H9 (cell line): ENCODE measurements around the gene ZNF804A. TPM values are rescaled to one million over a fixed set of nuclear protein-coding genes. Genes with fewer than 3 reads are reported as not detected.
"Not testable (repeated sequence)": the region's sequence is repeated elsewhere in the genome, so short reads cannot be mapped to it uniquely, and the experiment has no call there.

Experiments used
- DNase-seq: peaks from one replicate; pipeline ENCODE4 v3.0.0-alpha.2; 2017
- H2AFZ ChIP-seq: one replicate; pipeline ENCODE4 v1.6.1; 2013; ENCODE audit warnings: mild to moderate bottlenecking, low read length, control low read depth, moderate library complexity
- H2AK5ac ChIP-seq: 2 replicates; pipeline ENCODE4 v1.6.1; 2013; ENCODE audit warnings: low read length, control low read depth, mixed read lengths; ENCODE audit not compliant: insufficient read length
- H2BK120ac ChIP-seq: one replicate; pipeline ENCODE4 v1.6.1; 2013; ENCODE audit warnings: low read depth, mild to moderate bottlenecking, low read length, control low read depth, inconsistent platforms; ENCODE audit not compliant: poor library complexity, severe bottlenecking
- H2BK12ac ChIP-seq: 2 replicates; pipeline ENCODE4 v1.6.1; 2013; ENCODE audit warnings: low read length, control low read depth, mixed read lengths, low read depth; ENCODE audit not compliant: insufficient read length
- H2BK15ac ChIP-seq: 2 replicates; pipeline ENCODE4 v1.6.1; 2013; ENCODE audit warnings: low read depth, low read length, control low read depth
- H2BK20ac ChIP-seq: one replicate; pipeline ENCODE4 v1.6.1; 2013; ENCODE audit warnings: low read depth, mild to moderate bottlenecking, low read length, control low read depth, inconsistent platforms; ENCODE audit not compliant: poor library complexity, severe bottlenecking
- H2BK5ac ChIP-seq: 2 replicates; pipeline ENCODE4 v1.6.1; 2013; ENCODE audit warnings: low read length, control low read depth, mixed read lengths; ENCODE audit not compliant: insufficient read length
- H3K14ac ChIP-seq: 2 replicates; pipeline ENCODE4 v1.6.1; 2013; ENCODE audit warnings: low read length, control low read depth; ENCODE audit not compliant: insufficient read depth
- H3K18ac ChIP-seq: 2 replicates; pipeline ENCODE4 v1.6.1; 2013; ENCODE audit warnings: low read depth, mild to moderate bottlenecking, mixed read lengths, low read length, control low read depth; ENCODE audit not compliant: insufficient read length
- H3K23ac ChIP-seq: 2 replicates; pipeline ENCODE4 v1.6.1; 2013; ENCODE audit warnings: low read length, control low read depth, mixed read lengths, low read depth; ENCODE audit not compliant: insufficient read length
- H3K23me2 ChIP-seq: 2 replicates; pipeline ENCODE4 v1.6.1; 2013; ENCODE audit warnings: low read depth, mild to moderate bottlenecking, mixed read lengths, low read length, control low read depth; ENCODE audit not compliant: insufficient read length, poor library complexity, severe bottlenecking
- H3K27ac ChIP-seq: 2 replicates; pipeline ENCODE4 v1.5.1; 2013; ENCODE audit warnings: low read length, control low read depth, mixed read lengths, low read depth; ENCODE audit not compliant: insufficient read length
- H3K27me3 ChIP-seq: 2 replicates; pipeline ENCODE4 v1.6.1; 2013; ENCODE audit warnings: low read length, control low read depth, inconsistent platforms; ENCODE audit not compliant: insufficient read depth
- H3K4ac ChIP-seq: 2 replicates; pipeline ENCODE4 v1.6.1; 2013; ENCODE audit warnings: low read depth, mild to moderate bottlenecking, control low read depth, inconsistent platforms, low read length, moderate library complexity
- H3K4me1 ChIP-seq: 2 replicates; pipeline ENCODE4 v1.6.1; 2013; ENCODE audit warnings: low read length, control low read depth, inconsistent platforms; ENCODE audit not compliant: insufficient read depth
- H3K4me2 ChIP-seq: 2 replicates; pipeline ENCODE4 v1.6.1; 2013; ENCODE audit warnings: low read length, control low read depth, mixed read lengths; ENCODE audit not compliant: insufficient read length, insufficient read depth
- H3K56ac ChIP-seq: 2 replicates; pipeline ENCODE4 v1.6.1; 2013; ENCODE audit warnings: low read depth, mild to moderate bottlenecking, mixed read lengths, low read length, control low read depth; ENCODE audit not compliant: insufficient read length
- H3K79me1 ChIP-seq: 2 replicates; pipeline ENCODE4 v1.6.1; 2013; ENCODE audit warnings: low read depth, mild to moderate bottlenecking, moderate library complexity, low read length, control low read depth, inconsistent platforms; ENCODE audit not compliant: insufficient read depth, poor library complexity, severe bottlenecking
- H3K79me2 ChIP-seq: 2 replicates; pipeline ENCODE4 v1.6.1; 2013; ENCODE audit warnings: low read length, control low read depth, inconsistent platforms; ENCODE audit not compliant: insufficient read depth
- H3K9ac ChIP-seq: 2 replicates; pipeline ENCODE4 v1.6.1; 2013; ENCODE audit warnings: low read length, control low read depth, mixed read lengths; ENCODE audit not compliant: insufficient read length; ENCODE audit errors: extremely low read depth
- H3K9me3 ChIP-seq: one replicate; pipeline ENCODE4 v1.6.1; 2013; ENCODE audit warnings: low read depth, low read length, inconsistent platforms; ENCODE audit not compliant: control insufficient read depth
- H3T11ph ChIP-seq: one replicate; pipeline ENCODE4 v1.6.1; 2013; ENCODE audit warnings: mild to moderate bottlenecking, low read length, control low read depth, inconsistent platforms
- H4K20me1 ChIP-seq: one replicate; pipeline ENCODE4 v1.6.1; 2013; ENCODE audit not compliant: control insufficient read depth, insufficient read length, insufficient read depth
- H4K5ac ChIP-seq: 2 replicates; pipeline ENCODE4 v1.6.1; 2013; ENCODE audit warnings: low read depth, mild to moderate bottlenecking, mixed read lengths, low read length, control low read depth; ENCODE audit not compliant: insufficient read length
- H4K8ac ChIP-seq: replicated peaks from 2 replicates; pipeline ENCODE4 v1.6.1; 2013; ENCODE audit warnings: low read length, control low read depth, mixed read lengths, low read depth; ENCODE audit not compliant: insufficient read length
- H4K91ac ChIP-seq: 2 replicates; pipeline ENCODE4 v1.6.1; 2013; ENCODE audit warnings: low read depth, mild to moderate bottlenecking, moderate library complexity, mixed read lengths, low read length, control low read depth; ENCODE audit not compliant: insufficient read length
- H3K27ac Mint-ChIP-seq, 3 experiments: 2 replicates in 2 of 3; 3 replicates in 1 of 3; pipeline ENCODE4 v1.8.0; 2020 to 2021; ENCODE audit warnings: mixed read lengths in 3 of 3, mild to moderate bottlenecking in 1 of 3, moderate library complexity in 1 of 3
- H3K27me3 Mint-ChIP-seq: 2 replicates; pipeline ENCODE4 v1.8.0; 2021; ENCODE audit warnings: low read depth, mild to moderate bottlenecking, moderate library complexity, mixed read lengths
- H3K36me3 Mint-ChIP-seq, 3 experiments: 2 replicates in 2 of 3; 3 replicates in 1 of 3; pipeline ENCODE4 v1.8.0; 2020 to 2021; ENCODE audit warnings: low read depth in 3 of 3, mixed read lengths in 3 of 3; ENCODE audit not compliant: insufficient read depth in 1 of 3
- H3K4me1 Mint-ChIP-seq, 2 experiments: 2 replicates each; pipeline ENCODE4 v1.8.0; 2020; ENCODE audit warnings: mixed read lengths in 2 of 2
- H3K4me3 Mint-ChIP-seq, 2 experiments: 2 replicates in 1 of 2; 3 replicates in 1 of 2; pipeline ENCODE4 v1.8.0; 2020 to 2021; ENCODE audit warnings: mild to moderate bottlenecking in 2 of 2, mixed read lengths in 2 of 2, moderate library complexity in 1 of 2
- H3K9me3 Mint-ChIP-seq, 2 experiments: 2 replicates in 1 of 2; 3 replicates in 1 of 2; pipeline ENCODE4 v1.8.0; 2020; ENCODE audit warnings: mild to moderate bottlenecking in 2 of 2, mixed read lengths in 2 of 2, moderate library complexity in 1 of 2
- CTCF ChIP-seq: fragments of 200-600 bp; sonication (generic); conservative IDR thresholded peaks from 3 replicates; pipeline ENCODE4 v1.8.0; 2021; ENCODE audit warnings: antibody characterized with exemption, mild to moderate bottlenecking
- WGBS: extraction: QIAGEN DNeasy Blood & Tissue Kit; methylation state at CpG from one replicate; pipeline ENCODE4 v1.1.7; 2013; ENCODE audit warnings: missing lambda C conversion rate, low lambda C conversion rate, mixed read lengths; ENCODE audit not compliant: insufficient read length; ENCODE audit errors: extremely low coverage; 5-methylcytosine and 5-hydroxymethylcytosine counted together
- total RNA-seq: library from RNA; stranded (reverse); gene quantifications from 2 replicates; pipeline ENCODE4 v1.2.1, GENCODE V29; 2021

Gene ZNF804A
- total RNA-seq, 1 experiment from 2014 or later: not detected

GRCh38 chr2:184756885-184757284, 158.6 kb downstream of the ZNF804A start:
- Histone ChIP-seq H2AFZ (no peak overlapping the region), H3T11ph (no peak overlapping the region), H2BK5ac (no peak overlapping the region), H3K27ac (no peak overlapping the region), H3K18ac (no peak overlapping the region), H3K9ac (no peak overlapping the region), H3K4me1 (no peaks in the 10 kb centered on the region; the same call in 1 of the 2 replicates), H3K23me2 (no peaks in the 10 kb centered on the region), H3K27me3 (no peaks in the 10 kb centered on the region), H3K4ac (no peak overlapping the region), H2AK5ac (no peak overlapping the region), H2BK15ac (no peak overlapping the region), H2BK20ac (no peak overlapping the region), H3K23ac (no peak overlapping the region), H2BK12ac (no peak overlapping the region), H4K20me1 (no peaks in the 10 kb centered on the region), H3K56ac (no peak overlapping the region), H3K79me1 (no peaks in the 10 kb centered on the region), H3K14ac (no peak overlapping the region), H2BK120ac (no peak overlapping the region), H4K8ac (no peak overlapping the region), H3K79me2 (no peaks in the 10 kb centered on the region), H3K4me2 (no peak overlapping the region), H4K5ac (no peak overlapping the region), H3K9me3 (no peaks in the 10 kb centered on the region), H4K91ac (no peak overlapping the region)
- no peak for DNase-seq
- WGBS: no CpG with 5 or more reads among the region's 2 CpGs
- Mint-ChIP-seq H3K27me3 (no peaks in the 10 kb centered on the region), H3K4me3 (no peak overlapping the region), H3K9me3 (no peaks in the 10 kb centered on the region; a peak in 1 of 5 replicates), H3K4me1 (peaks cover 4 to 5% of the 10 kb centered on the region in 2 experiments), H3K27ac (no peak overlapping the region), H3K36me3 (no peaks in the 10 kb centered on the region)
- TF ChIP-seq CTCF: no peak

GRCh38 chr2:184759557-184760255, 161.4 kb downstream of the ZNF804A start:
- H3K36me3 Mint-ChIP-seq, H3K9ac ChIP-seq, H3K56ac ChIP-seq, H3K79me1 ChIP-seq, H2BK5ac ChIP-seq, H3T11ph ChIP-seq, H3K27me3 Mint-ChIP-seq, H3K4ac ChIP-seq, H3K9me3 Mint-ChIP-seq, H4K5ac ChIP-seq, H3K4me3 Mint-ChIP-seq, H4K20me1 ChIP-seq, H3K79me2 ChIP-seq, H2BK15ac ChIP-seq, H3K23me2 ChIP-seq, H2BK20ac ChIP-seq, H3K4me2 ChIP-seq, H3K18ac ChIP-seq, H2AK5ac ChIP-seq, H2BK120ac ChIP-seq, H3K9me3 ChIP-seq, H4K8ac ChIP-seq, H3K4me1 Mint-ChIP-seq, H3K23ac ChIP-seq, H2AFZ ChIP-seq, H3K4me1 ChIP-seq, H4K91ac ChIP-seq, H3K14ac ChIP-seq, H3K27me3 ChIP-seq, H2BK12ac ChIP-seq: not testable (repeated sequence)
- WGBS: no CpG with 5 or more reads among the region's 6 CpGs
- peak overlapping the region; percentile 61 for H3K27ac ChIP-seq
- peak; percentile 34 for DNase-seq
- H3K27ac Mint-ChIP-seq: peak overlapping the region in 2 of 3 experiments; percentile 66 to 74; a peak in 3 of 7 replicates
